Activated naive CD8-positive, alpha-beta T cell treated with anti-CD3 and anti-CD28 coated beads, Interleukin-2, amount 10 ng/mL, durations not matched to agents 7 days and 5 days (primary cell): ENCODE results near the gene FUT8. TPM values are rescaled to one million over a fixed set of nuclear protein-coding genes. Genes with fewer than 3 reads are reported as not detected.
A peak's percentile ranks its signal among the peaks of the same experiment; 100 is the strongest.
"Not testable (repeated sequence)": the region's sequence is repeated elsewhere in the genome, so short reads cannot be mapped to it uniquely, and the experiment has no call there.

ENCODE experiments used
- ATAC-seq: fragments of 150-1000 bp; cut with Tn5 transposase; one replicate; pipeline ENCODE4 v1.10.0; 2021; ENCODE audit warnings: low read depth, moderate library complexity
- POLR2A ChIA-PET: fragments of 350-600 bp; sonication (Branson Sonifier 250); formaldehyde crosslinking; loops from one replicate; lab custom pipeline; 2021; ENCODE audit warnings: antibody characterized with exemption; lab: Charles Lee
- DNase-seq: peaks from one replicate; pipeline ENCODE4 v3.0.0; 2021
- H3K27ac Mint-ChIP-seq: one replicate; pipeline ENCODE4 v1.8.0; 2022; ENCODE audit warnings: mild to moderate bottlenecking, mixed read lengths
- H3K27me3 Mint-ChIP-seq: one replicate; pipeline ENCODE4 v1.8.0; 2022; ENCODE audit warnings: mild to moderate bottlenecking, moderate library complexity, mixed read lengths
- H3K36me3 Mint-ChIP-seq: one replicate; pipeline ENCODE4 v1.8.0; 2021; ENCODE audit warnings: mild to moderate bottlenecking, mixed read lengths
- H3K4me1 Mint-ChIP-seq: one replicate; pipeline ENCODE4 v1.8.0; 2021; ENCODE audit warnings: mixed read lengths
- H3K4me3 Mint-ChIP-seq: one replicate; pipeline ENCODE4 v1.8.0; 2022; ENCODE audit warnings: mild to moderate bottlenecking, moderate library complexity, mixed read lengths
- H3K9me3 Mint-ChIP-seq: one replicate; pipeline ENCODE4 v1.8.0; 2021; ENCODE audit warnings: mixed read lengths
- total RNA-seq, 2 experiments: library from RNA; stranded (reverse); gene quantifications; one replicate each; pipeline ENCODE4 v1.2.3, GENCODE V29; 2021

Gene FUT8
- total RNA-seq, 2 experiments from 2014 or later, result 82.7 to 86.4 TPM

GRCh38 chr14:65703521-65703920, 291.0 kb downstream of the FUT8 start:
- Mint-ChIP-seq H3K27ac (no peak overlapping the region), H3K4me1 (peaks cover 4% of the 10 kb centered on the region), H3K36me3 (peaks cover 34% of the 10 kb centered on the region), H3K9me3 (peaks cover 5% of the 10 kb centered on the region), H3K27me3 (no peaks in the 10 kb centered on the region), H3K4me3 (no peak overlapping the region)
- ATAC-seq (no peak), DNase-seq (no peak)
- POLR2A ChIA-PET, result no interaction called here

- POLR2A ChIA-PET, result no interaction called here
- Mint-ChIP-seq H3K27me3 (no peaks in the 10 kb centered on the region), H3K27ac (no peak overlapping the region)
Measured at GRCh38 chr14:65703996-65704395, 291.5 kb downstream of the FUT8 start.

DNA sequence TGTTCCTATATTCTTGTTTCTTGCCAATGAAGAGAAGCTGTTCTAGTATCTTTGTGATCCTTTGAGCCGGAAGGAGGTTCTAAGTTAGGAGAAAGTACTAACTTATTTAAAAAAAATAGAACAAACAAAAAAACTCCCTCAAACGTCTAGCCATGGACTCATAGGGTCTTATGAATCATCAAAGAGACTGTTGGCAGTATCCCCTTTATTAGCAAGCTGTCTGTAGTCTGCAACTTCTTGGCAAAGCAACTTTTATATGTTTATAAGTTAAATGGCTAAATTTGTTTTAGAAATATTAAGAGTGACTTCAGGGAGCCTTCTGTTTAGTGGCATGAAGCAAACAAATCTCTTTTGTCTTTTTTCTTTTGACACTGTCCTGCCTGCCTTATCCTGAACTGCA, 291.9 kb downstream of the FUT8 start:
- H3K4me3 Mint-ChIP-seq, result no peak overlapping the region
- H3K4me1 Mint-ChIP-seq, result peaks cover 4% of the 10 kb centered on the region
- H3K27me3 Mint-ChIP-seq, result no peaks in the 10 kb centered on the region

More at GRCh38 chr14:65703996-65704395, 291.5 kb downstream of the FUT8 start:
- Mint-ChIP-seq H3K4me3 (no peak overlapping the region), H3K9me3 (peaks cover 7% of the 10 kb centered on the region), H3K36me3 (peaks cover 36% of the 10 kb centered on the region), H3K4me1 (peaks cover 4% of the 10 kb centered on the region)
- no peak for ATAC-seq
- DNase-seq, result no peak

GRCh38 chr14:65704850-65705249, 292.3 kb downstream of the FUT8 start:
- POLR2A ChIA-PET, result no interaction called here
- Mint-ChIP-seq H3K4me1 (peaks cover 4% of the 10 kb centered on the region), H3K36me3 (peaks cover 38% of the 10 kb centered on the region), H3K27ac (no peak overlapping the region), H3K4me3 (no peak overlapping the region), H3K27me3 (no peaks in the 10 kb centered on the region), H3K9me3 (peaks cover 7% of the 10 kb centered on the region)
- DNase-seq, result no peak
- ATAC-seq, result no peak

More for the DNA sequence above, 291.9 kb downstream of the FUT8 start:
- DNase-seq, result no peak
- Mint-ChIP-seq H3K9me3 (peaks cover 7% of the 10 kb centered on the region), H3K27ac (no peak overlapping the region), H3K36me3 (peaks cover 39% of the 10 kb centered on the region)
- no peak for ATAC-seq
- POLR2A ChIA-PET, result no interaction called here

- DNase-seq, result no peak
- peaks cover 12% of the 10 kb centered on the region for H3K9me3 Mint-ChIP-seq
- POLR2A ChIA-PET, result no interaction called here
- H3K4me1 Mint-ChIP-seq, result peaks cover 16% of the 10 kb centered on the region
- H3K4me3 Mint-ChIP-seq, result no peak overlapping the region
- H3K27me3 Mint-ChIP-seq, result no peaks in the 10 kb centered on the region
- no peak overlapping the region for H3K27ac Mint-ChIP-seq
- H3K36me3 Mint-ChIP-seq, result peaks cover 43% of the 10 kb centered on the region
- no peak for ATAC-seq
Measured at GRCh38 chr14:65709576-65709975, 297.0 kb downstream of the FUT8 start.

- H3K4me1 Mint-ChIP-seq, POLR2A ChIA-PET, ATAC-seq, H3K27me3 Mint-ChIP-seq, H3K4me3 Mint-ChIP-seq, H3K27ac Mint-ChIP-seq, DNase-seq: not testable (repeated sequence)
- Mint-ChIP-seq H3K36me3 (peaks cover 67% of the 10 kb centered on the region), H3K9me3 (peaks cover 21% of the 10 kb centered on the region)
Measured at GRCh38 chr14:65716813-65717212, 304.3 kb downstream of the FUT8 start.

DNA sequence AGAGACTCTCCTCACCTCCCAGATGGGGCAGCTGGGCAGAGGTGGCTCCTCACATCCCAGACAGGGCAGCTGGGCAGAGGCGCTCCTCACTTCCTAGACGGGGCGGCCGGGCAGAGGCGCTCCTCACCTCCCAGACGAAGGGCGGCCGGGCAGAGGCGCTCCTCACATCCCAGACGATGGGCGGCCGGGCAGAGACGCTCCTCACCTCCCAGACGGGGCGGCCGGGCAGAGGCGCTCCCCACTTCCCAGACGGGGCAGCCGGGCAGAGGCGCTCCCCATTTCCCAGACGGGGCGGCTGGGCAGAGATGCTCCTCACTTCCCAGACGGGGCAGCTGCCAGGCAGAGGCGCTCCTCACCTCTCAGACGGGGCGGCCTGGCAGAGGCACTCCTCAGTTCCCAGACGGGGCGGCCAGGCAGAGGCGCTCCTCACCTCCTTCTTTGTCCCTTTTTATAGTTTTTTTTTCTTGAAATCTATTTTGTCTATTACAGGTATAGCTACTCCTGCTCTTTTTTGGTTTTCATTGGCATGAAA, 304.9 kb downstream of the FUT8 start:
- ATAC-seq, H3K4me3 Mint-ChIP-seq, POLR2A ChIA-PET, H3K27me3 Mint-ChIP-seq, H3K27ac Mint-ChIP-seq, DNase-seq: not testable (repeated sequence)
- H3K36me3 Mint-ChIP-seq, result peaks cover 72% of the 10 kb centered on the region
- peaks cover 11% of the 10 kb centered on the region for H3K4me1 Mint-ChIP-seq
- peaks cover 21% of the 10 kb centered on the region for H3K9me3 Mint-ChIP-seq

DNA sequence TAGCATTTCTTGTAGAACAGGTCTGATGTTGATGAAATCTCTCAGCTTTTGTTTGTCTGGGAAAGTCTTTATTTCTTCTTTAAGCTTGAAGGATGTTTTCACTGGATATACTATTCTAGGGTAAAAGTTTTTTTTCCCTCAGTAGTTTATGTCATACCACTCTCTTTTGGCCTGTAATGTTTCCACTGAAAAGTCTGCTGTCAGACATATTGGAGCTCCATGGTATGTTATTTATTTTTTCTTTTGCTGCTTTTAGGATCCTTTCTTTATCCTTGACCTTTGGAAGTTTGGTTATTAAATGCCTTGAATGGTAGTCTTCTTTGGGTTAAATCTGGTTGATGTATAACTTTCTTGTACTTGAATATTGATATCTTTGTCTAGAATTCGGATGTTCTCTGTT, 306.1 kb downstream of the FUT8 start:
- H3K27ac Mint-ChIP-seq, result no peak overlapping the region
- H3K36me3 Mint-ChIP-seq, result peaks cover 71% of the 10 kb centered on the region

DNA sequence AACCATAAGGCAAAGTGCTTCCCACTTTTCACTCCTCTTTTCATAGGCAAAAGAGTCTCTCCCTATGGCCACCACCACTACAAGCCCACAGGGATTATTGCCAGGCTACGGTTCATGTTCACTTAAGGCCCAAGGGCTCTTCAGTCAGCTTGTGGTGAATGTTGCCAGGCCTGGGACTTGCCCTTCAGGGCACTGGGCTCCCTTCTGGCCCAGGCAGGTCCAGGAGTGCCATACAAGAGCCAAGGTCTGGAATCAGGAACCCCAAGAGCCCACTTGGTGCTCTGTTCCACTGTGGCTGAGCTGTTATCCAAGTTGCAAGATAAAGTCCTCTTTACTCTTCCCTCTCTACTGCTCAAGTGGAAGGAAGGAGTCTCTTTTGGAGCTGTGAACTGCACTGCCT, 307.6 kb downstream of the FUT8 start:
- H3K9me3 Mint-ChIP-seq, result peaks cover 13% of the 10 kb centered on the region
- H3K36me3 Mint-ChIP-seq, result peaks cover 69% of the 10 kb centered on the region
- H3K27ac Mint-ChIP-seq, result no peak overlapping the region
- no peak for ATAC-seq
- H3K4me1 Mint-ChIP-seq, result peaks cover 21% of the 10 kb centered on the region
- POLR2A ChIA-PET, result no interaction called here
- H3K27me3 Mint-ChIP-seq, result no peaks in the 10 kb centered on the region
- DNase-seq, result no peak
- H3K4me3 Mint-ChIP-seq, result no peak overlapping the region

More for the DNA sequence above, 306.1 kb downstream of the FUT8 start:
- ATAC-seq (no peak), DNase-seq (no peak)
- POLR2A ChIA-PET, result no interaction called here
- Mint-ChIP-seq H3K9me3 (peaks cover 21% of the 10 kb centered on the region), H3K27me3 (no peaks in the 10 kb centered on the region), H3K4me3 (no peak overlapping the region), H3K4me1 (peaks cover 17% of the 10 kb centered on the region)

DNA sequence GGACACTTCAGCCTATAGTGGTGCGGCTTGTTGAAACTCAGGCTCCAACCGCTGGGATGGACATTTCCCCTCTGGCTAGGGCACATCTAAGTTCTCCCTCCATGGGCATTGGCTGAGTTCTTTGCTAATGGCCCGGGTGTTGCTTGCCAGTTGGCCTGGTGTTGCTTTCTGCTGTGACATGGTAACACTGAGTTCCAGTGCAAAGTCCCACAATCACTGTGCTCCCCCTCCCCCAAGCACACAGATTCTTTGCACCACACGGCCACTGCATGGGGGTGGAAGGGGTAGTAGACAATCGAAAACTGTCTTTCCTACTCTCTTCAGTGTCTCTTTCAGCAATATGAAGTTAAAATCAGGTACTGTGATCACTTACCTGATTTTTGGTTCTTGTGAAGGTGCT, 308.2 kb downstream of the FUT8 start:
- peaks cover 20% of the 10 kb centered on the region for H3K4me1 Mint-ChIP-seq
- H3K4me3 Mint-ChIP-seq, result no peak overlapping the region
- POLR2A ChIA-PET, result no interaction called here
- H3K27me3 Mint-ChIP-seq, result no peaks in the 10 kb centered on the region
- ATAC-seq, result no peak
- DNase-seq, result no peak
- peaks cover 9% of the 10 kb centered on the region for H3K9me3 Mint-ChIP-seq
- peaks cover 69% of the 10 kb centered on the region for H3K36me3 Mint-ChIP-seq
- H3K27ac Mint-ChIP-seq, result no peak overlapping the region

GRCh38 chr14:65723348-65723747, 310.8 kb downstream of the FUT8 start:
- peaks cover 80% of the 10 kb centered on the region for H3K36me3 Mint-ChIP-seq
- H3K27me3 Mint-ChIP-seq, result no peaks in the 10 kb centered on the region
- peaks cover 11% of the 10 kb centered on the region for H3K9me3 Mint-ChIP-seq
- peak overlapping the region; percentile 89 for H3K27ac Mint-ChIP-seq
- peak; percentile 57 for ATAC-seq
- H3K4me3 Mint-ChIP-seq, result peak overlapping the region; percentile 59
- DNase-seq, result no peak
- peaks cover 20% of the 10 kb centered on the region for H3K4me1 Mint-ChIP-seq
- POLR2A ChIA-PET, result no interaction called here

GRCh38 chr14:65728604-65729003, 316.1 kb downstream of the FUT8 start:
- Mint-ChIP-seq H3K4me3 (no peak overlapping the region), H3K27ac (no peak overlapping the region), H3K27me3 (no peaks in the 10 kb centered on the region), H3K4me1 (peaks cover 20% of the 10 kb centered on the region), H3K9me3 (peaks cover 6% of the 10 kb centered on the region), H3K36me3 (peaks cover 72% of the 10 kb centered on the region)
- ATAC-seq (no peak), DNase-seq (no peak)
- POLR2A ChIA-PET, result interaction anchor here (0.7 to 0.8 kb wide), 2 partner anchors 118 to 327 kb away, joined by 4 to 5 read pairs; no protein-coding TSS in a partner anchor

DNA sequence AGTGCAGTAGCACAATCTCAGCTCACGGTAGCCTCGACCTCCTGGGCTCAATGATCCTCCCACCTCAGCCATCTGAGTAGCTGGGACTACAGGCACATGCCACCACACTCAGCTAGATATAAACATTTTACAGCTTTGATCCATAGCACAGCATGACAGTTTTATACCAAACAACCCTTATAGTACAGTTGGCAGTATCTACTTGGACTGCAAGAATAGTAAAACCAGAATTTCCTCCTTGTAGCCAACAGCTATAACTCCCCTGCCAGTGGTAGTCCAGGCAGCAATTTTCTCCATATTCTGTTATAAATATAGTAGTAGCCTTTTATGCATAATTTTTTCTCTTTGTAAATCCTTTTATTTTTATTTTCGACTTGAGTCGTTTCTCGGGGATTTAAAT, 317.0 kb downstream of the FUT8 start:
- peaks cover 15% of the 10 kb centered on the region for H3K4me1 Mint-ChIP-seq
- no peaks in the 10 kb centered on the region for H3K27me3 Mint-ChIP-seq
- H3K27ac Mint-ChIP-seq, result no peak overlapping the region
- ATAC-seq (no peak), DNase-seq (no peak)
- H3K36me3 Mint-ChIP-seq, result peaks cover 71% of the 10 kb centered on the region
- POLR2A ChIA-PET, result interaction anchor here (0.7 to 0.8 kb wide), 2 partner anchors 117 to 328 kb away, joined by 4 to 5 read pairs; no protein-coding TSS in a partner anchor
- peaks cover 6% of the 10 kb centered on the region for H3K9me3 Mint-ChIP-seq
- no peak overlapping the region for H3K4me3 Mint-ChIP-seq

DNA sequence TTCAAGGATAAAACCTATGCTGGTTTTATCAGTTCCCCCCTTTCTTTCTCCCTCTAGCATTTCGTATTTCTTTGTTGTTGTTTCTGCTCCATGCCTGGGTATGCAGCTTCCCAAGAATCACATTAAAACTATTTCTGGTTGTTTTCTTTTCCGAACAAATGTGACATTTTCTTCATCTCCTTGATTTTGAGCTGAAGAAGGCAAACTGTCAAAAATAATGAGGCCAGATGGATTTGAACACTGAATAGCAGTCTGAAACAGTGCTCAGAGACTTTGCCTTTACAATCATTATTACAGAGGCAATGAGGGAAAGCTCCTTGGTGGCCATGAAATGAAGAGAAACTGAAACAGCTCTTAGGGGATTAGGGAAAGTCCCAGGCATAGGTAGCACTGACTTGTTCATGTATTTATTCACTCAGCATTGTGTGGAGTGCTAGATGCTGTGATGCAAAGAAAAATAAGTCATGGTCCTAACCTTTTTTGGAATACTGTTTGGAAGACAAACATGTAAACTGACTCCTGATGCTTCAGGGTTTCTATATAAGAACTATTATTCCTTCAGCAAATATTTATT, 319.5 kb downstream of the FUT8 start:
- POLR2A ChIA-PET, result interaction anchor here (1.0 kb wide), 1 partner anchor 93 kb away, joined by 3 read pairs; no protein-coding TSS in a partner anchor
- H3K4me3 Mint-ChIP-seq, result peak overlapping the region; percentile 64

More for the DNA sequence above, 319.5 kb downstream of the FUT8 start:
- ATAC-seq, result peak; percentile 99
- Mint-ChIP-seq H3K4me1 (peaks cover 12% of the 10 kb centered on the region), H3K27me3 (no peaks in the 10 kb centered on the region), H3K9me3 (peaks cover 6% of the 10 kb centered on the region), H3K36me3 (peaks cover 60% of the 10 kb centered on the region), H3K27ac (peak overlapping the region; percentile 84)
- no peak for DNase-seq
